HL-60 (cell line): ENCODE data around the gene CEACAM5.

Source experiments
- DNase-seq, 2 experiments: peaks; one replicate each; pipeline ENCODE4 v3.0.0-alpha.2; 2010 to 2020; ENCODE audit warnings: low read depth in 1 of 2, low spot score in 1 of 2
- H3K27ac ChIP-seq: fragments of 250-450 bp; sonication (Bioruptor Pico); replicated peaks from 2 replicates; pipeline ENCODE4 v1.5.1; 2020; ENCODE audit warnings: mild to moderate bottlenecking, moderate library complexity
- H3K27me3 ChIP-seq: fragments of 250-450 bp; sonication (Bioruptor Pico); 2 replicates; pipeline ENCODE4 v1.5.1; 2021; ENCODE audit warnings: mild to moderate bottlenecking, moderate library complexity; ENCODE audit not compliant: insufficient read depth, poor library complexity, severe bottlenecking
- H3K4me3 ChIP-seq: replicated peaks from 2 replicates; pipeline ENCODE4 v1.5.1; 2011; ENCODE audit warnings: mild to moderate bottlenecking, control low read depth, low read length; ENCODE audit not compliant: insufficient read depth
- GABPA ChIP-seq: IDR thresholded peaks from 2 replicates; pipeline ENCODE4 v1.6.1; 2012; ENCODE audit warnings: low read depth
- POLR2AphosphoS5 ChIP-seq: IDR thresholded peaks from 2 replicates; pipeline ENCODE4 v1.6.1; 2012; ENCODE audit warnings: low read depth
- SPI1 ChIP-seq: IDR thresholded peaks from 2 replicates; pipeline ENCODE4 v1.6.1; 2012; ENCODE audit warnings: low read depth, mild to moderate bottlenecking, borderline replicate concordance
- TF ChIP-seq, protein P1 (sequence below): IDR thresholded peaks from one replicate; pipeline ENCODE4 v1.5.1; 2011; ENCODE audit warnings: low read length, control low read depth, inconsistent platforms; ENCODE audit not compliant: insufficient read depth
- TF ChIP-seq, protein P2 (sequence below): IDR thresholded peaks from 2 replicates; pipeline ENCODE4 v1.6.1; 2012; ENCODE audit warnings: low read depth; ENCODE audit not compliant: insufficient replicate concordance

The CEACAM5 gene

DNA sequence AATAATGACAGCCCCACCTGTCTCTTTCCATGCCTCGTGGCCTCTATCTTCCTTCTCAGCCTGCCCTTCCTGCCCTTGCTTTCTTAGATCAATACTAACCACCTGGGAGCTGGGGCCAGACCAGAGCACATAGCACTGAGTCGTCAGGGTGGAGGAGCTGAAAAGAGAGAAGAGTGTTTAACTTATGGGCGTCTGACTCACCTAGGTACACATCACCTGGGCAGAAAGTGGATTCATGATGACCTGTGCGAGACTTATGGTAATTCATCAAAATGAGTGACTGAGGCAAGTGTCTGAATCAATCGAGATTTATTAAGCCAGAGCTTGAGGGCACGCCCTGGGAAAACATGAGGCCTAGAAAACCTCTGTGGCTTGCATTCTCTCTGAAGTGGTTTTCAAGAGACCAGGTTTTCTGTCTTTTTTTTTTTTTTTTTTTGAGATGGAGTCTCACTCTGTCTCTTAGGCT lies 66.1 kb downstream of the CEACAM5 start:
- TF ChIP-seq POLR2AphosphoS5, result no peak
- no peak for TF ChIP-seq GABPA
- Histone ChIP-seq H3K27me3 (no peaks in the 10 kb centered on the region), H3K27ac (no peak overlapping the region), H3K4me3 (no peak overlapping the region)
- no peak for DNase-seq

DNA sequence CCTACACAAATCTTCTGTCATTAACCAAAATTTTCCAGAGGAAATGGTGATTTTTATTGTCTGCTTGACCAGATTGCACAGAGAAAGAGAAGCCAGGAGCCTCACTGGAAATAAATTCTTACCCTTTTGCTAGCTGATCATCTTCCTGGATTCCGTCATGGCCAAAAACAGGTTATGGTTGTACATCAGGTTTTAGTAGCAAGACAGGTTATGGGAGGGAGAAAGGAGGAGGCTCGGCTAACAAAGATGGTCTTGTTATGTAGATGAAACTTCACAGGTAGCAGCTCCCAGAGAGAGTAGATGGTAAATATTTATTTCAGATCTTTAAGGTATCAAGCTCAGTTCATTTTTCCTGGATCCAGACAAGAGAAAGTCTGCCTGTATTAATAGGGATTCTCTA lies 68.3 kb downstream of the CEACAM5 start:
- Histone ChIP-seq H3K27me3 (no peaks in the 10 kb centered on the region), H3K4me3 (no peak overlapping the region), H3K27ac (no peak overlapping the region)
- TF ChIP-seq, protein P1, sequence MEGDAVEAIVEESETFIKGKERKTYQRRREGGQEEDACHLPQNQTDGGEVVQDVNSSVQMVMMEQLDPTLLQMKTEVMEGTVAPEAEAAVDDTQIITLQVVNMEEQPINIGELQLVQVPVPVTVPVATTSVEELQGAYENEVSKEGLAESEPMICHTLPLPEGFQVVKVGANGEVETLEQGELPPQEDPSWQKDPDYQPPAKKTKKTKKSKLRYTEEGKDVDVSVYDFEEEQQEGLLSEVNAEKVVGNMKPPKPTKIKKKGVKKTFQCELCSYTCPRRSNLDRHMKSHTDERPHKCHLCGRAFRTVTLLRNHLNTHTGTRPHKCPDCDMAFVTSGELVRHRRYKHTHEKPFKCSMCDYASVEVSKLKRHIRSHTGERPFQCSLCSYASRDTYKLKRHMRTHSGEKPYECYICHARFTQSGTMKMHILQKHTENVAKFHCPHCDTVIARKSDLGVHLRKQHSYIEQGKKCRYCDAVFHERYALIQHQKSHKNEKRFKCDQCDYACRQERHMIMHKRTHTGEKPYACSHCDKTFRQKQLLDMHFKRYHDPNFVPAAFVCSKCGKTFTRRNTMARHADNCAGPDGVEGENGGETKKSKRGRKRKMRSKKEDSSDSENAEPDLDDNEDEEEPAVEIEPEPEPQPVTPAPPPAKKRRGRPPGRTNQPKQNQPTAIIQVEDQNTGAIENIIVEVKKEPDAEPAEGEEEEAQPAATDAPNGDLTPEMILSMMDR, result no peak
- no peak for TF ChIP-seq GABPA
- TF ChIP-seq, protein P2, sequence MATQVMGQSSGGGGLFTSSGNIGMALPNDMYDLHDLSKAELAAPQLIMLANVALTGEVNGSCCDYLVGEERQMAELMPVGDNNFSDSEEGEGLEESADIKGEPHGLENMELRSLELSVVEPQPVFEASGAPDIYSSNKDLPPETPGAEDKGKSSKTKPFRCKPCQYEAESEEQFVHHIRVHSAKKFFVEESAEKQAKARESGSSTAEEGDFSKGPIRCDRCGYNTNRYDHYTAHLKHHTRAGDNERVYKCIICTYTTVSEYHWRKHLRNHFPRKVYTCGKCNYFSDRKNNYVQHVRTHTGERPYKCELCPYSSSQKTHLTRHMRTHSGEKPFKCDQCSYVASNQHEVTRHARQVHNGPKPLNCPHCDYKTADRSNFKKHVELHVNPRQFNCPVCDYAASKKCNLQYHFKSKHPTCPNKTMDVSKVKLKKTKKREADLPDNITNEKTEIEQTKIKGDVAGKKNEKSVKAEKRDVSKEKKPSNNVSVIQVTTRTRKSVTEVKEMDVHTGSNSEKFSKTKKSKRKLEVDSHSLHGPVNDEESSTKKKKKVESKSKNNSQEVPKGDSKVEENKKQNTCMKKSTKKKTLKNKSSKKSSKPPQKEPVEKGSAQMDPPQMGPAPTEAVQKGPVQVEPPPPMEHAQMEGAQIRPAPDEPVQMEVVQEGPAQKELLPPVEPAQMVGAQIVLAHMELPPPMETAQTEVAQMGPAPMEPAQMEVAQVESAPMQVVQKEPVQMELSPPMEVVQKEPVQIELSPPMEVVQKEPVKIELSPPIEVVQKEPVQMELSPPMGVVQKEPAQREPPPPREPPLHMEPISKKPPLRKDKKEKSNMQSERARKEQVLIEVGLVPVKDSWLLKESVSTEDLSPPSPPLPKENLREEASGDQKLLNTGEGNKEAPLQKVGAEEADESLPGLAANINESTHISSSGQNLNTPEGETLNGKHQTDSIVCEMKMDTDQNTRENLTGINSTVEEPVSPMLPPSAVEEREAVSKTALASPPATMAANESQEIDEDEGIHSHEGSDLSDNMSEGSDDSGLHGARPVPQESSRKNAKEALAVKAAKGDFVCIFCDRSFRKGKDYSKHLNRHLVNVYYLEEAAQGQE, result no peak
- no peak for TF ChIP-seq POLR2AphosphoS5
- TF ChIP-seq SPI1, result no peak
- no peak for DNase-seq
